ENCODE measurements around the gene PPM1N.

The PPM1N gene

GRCh38 chr19:45542234-45542668 lies 44.0 kb downstream of the PPM1N start:
- DNase-seq, result no peak

- DNase-seq, result no peak
Measured at GRCh38 chr19:45547211-45547770, 49.0 kb downstream of the PPM1N start.

- DNase-seq, result no peak
Measured at GRCh38 chr19:45547965-45548609, 49.8 kb downstream of the PPM1N start.
